Measurements from ENCODE around the gene ELAVL1. TPM values are rescaled to one million over a fixed set of nuclear protein-coding genes. Genes with fewer than 3 reads are reported as not detected.
A peak's percentile ranks its signal among the peaks of the same experiment; 100 is the strongest.

Gene ELAVL1
- total and polyA plus RNA-seq, 9 of the 15 experiments (the other 6 are each of a cell fraction or from before 2014, with no cell fraction given), result 4.3 to 172 (median 69.2) TPM

DNA sequence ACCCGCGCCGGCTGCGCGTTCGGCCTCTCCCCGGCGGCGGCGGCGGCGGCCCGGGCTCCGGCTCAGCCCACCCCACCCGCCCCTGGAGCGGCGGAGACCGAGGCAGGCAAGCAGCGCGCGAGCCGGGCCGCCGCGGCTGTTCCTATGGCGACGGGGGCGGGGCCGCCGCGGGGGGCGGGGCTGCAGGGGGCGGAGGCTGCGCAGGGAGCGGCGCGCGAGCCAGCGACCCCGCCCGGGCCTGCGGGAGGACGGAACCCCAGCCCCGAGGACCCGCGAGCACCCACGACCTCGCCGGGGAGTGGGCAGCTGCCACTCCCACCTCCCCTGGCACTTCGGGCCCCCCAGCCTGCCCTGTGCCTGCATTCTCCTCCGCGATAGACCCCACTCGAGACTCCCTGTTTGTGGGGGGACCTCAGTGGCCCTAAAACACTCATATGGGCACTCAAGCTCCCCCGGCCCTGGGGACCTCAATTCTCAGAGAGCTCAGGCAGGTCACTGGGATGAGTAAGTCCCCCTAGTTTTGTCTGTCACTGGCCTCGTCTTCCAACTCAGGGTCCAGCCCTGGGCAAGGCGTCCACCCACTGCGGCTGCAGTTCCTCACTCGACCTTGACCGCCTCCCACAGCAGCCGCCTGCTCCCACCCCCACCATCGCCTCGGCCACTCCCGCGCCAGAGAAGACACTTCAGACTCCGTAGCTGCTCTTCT lies 79.3 kb downstream of the ELAVL1 start, which contains the start of gene CTXN1 (continued):
- TF ChIP-seq SNIP1 (IDR thresholded peaks at IDR 0.05; ENCODE audit: low read depth) (no peak), RFX1 (IDR thresholded peaks at IDR 0.05) (no peak), ZNF764 (CRISPR knock-in tag; IDR thresholded peaks at IDR 0.05; ENCODE audit: low read depth) (0 out of 2 replicates have a peak, but pooled peaks have one; percentile 29)
- TF ChIP-seq, protein P1, sequence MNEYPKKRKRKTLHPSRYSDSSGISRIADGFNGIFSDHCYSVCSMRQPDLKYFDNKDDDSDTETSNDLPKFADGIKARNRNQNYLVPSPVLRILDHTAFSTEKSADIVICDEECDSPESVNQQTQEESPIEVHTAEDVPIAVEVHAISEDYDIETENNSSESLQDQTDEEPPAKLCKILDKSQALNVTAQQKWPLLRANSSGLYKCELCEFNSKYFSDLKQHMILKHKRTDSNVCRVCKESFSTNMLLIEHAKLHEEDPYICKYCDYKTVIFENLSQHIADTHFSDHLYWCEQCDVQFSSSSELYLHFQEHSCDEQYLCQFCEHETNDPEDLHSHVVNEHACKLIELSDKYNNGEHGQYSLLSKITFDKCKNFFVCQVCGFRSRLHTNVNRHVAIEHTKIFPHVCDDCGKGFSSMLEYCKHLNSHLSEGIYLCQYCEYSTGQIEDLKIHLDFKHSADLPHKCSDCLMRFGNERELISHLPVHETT (CRISPR knock-in tag; conservative IDR thresholded peaks at IDR 0.05 in 1 of 2, IDR thresholded peaks at IDR 0.05 in 1 of 2), result peak in 1 of 2 experiments; percentile 53; a peak in 1 of 4 replicates

DNA sequence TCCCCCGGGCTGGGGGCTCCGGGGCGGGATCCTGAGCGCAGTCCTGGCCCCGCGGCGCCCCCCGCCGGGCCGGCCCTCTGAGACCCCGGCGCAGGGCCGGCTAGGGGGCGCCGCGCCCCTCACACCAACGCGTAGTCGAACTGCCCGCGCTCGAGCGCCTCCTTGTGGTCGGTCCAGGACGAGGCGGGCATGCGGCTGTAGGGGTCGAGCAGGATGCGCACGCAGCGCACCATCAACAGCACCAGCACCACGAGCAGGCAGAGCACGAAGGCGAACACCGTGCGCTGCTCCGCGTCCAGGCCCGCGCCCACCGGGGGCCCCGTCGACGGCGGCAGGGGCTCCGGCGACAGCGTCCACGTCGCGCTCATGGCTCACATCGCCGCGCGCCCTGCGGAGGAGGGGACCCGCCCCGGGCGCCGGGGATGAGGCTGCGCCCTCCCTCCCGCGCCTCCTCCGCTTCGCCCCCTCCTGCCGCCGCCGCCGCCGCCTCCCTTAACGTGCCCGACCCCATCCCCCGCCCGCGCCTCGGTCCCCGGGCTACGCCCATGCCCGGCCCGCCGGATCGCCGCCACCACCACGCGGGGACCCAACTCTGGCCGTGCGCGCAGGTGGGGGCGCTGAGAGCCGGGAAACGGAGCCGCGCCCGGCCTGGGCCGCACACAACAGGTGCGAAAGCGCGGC lies 80.1 kb downstream of the ELAVL1 start:
- Histone ChIP-seq H3K9me3 (replicated peaks; ENCODE audit: control insufficient read depth, insufficient read depth, low read depth, low read length) (no peaks in the 10 kb centered on the region), H3K9ac (ENCODE audit: insufficient read depth in 1 of 2, low read depth in 2 of 2, low read length in 2 of 2) (peak overlapping the region in 1 of 2 experiments; percentile 87; a peak in 2 of 4 replicates), H3K4me1 (replicated peaks in 1 of 2; ENCODE audit: control insufficient read depth in 2 of 2, insufficient read depth in 2 of 2, low read length in 2 of 2) (peaks cover 13 to 86% of the 10 kb centered on the region in 2 experiments), H3K4me3 (peak overlapping the region; percentile 48), H3K9me1 (ENCODE audit: control insufficient read depth, insufficient read depth, low read length) (no peaks in the 10 kb centered on the region), H3K36me3 (ENCODE audit: control insufficient read depth, insufficient read depth, low read length) (peaks cover 39% of the 10 kb centered on the region; the same call in 1 of the 3 replicates), H3K79me2 (ENCODE audit: control insufficient read depth, insufficient read depth, low read length) (no peaks in the 10 kb centered on the region; the same call in 2 of the 3 replicates), H3K27ac (ENCODE audit: extremely low read depth, low read depth, low read length) (peak overlapping the region; percentile 48; the same call in 1 of the 3 replicates), H2AFZ (ENCODE audit: low read depth, low read length) (peak overlapping the region; percentile 79; the same call in 1 of the 2 replicates), H3K4me2 (ENCODE audit: insufficient read depth, low read length) (peak overlapping the region; percentile 66), H4K20me1 (replicated peaks; ENCODE audit: control insufficient read depth, insufficient read depth, low read length) (peaks cover 31% of the 10 kb centered on the region; the same call in 1 of the 2 replicates), H3K27me3 (ENCODE audit: control insufficient read depth in 2 of 2, insufficient read depth in 2 of 2, low read length in 2 of 2) (no peaks in the 10 kb centered on the region)
- FAIRE-seq (peak; percentile 86), ATAC-seq (peak; percentile 57), DNase-seq (ENCODE audit: extremely low read depth in 1 of 4, low spot score in 3 of 4) (peak; percentile 75 to 93 (median 84))
- CTCF ChIA-PET (ENCODE audit: low intra/inter-chr PET ratio), result interaction anchor here (0.6 to 1.4 kb wide), 3 partner anchors 60 to 697 kb away, joined by 3 to 5 read pairs (median 3); no protein-coding TSS in a partner anchor
- under 1% methylated on average over 32 of the region's 98 CpGs for WGBS (ENCODE audit: insufficient coverage, low coverage, missing lambda C conversion rate)
- no TSS peak for BruUV-seq (replicated peaks)
- POLR2A ChIA-PET, result no interaction called here
- in situ Hi-C loops (cut with MboI) (no loop called here), intact Hi-C loops (cut with micrococcal nuclease) (loop anchor here (1.0 kb wide), 1 partner anchor 72 kb away; no protein-coding TSS in a partner anchor)
- TF ChIP-seq CXXC5 (CRISPR knock-in tag; IDR thresholded peaks at IDR 0.05) (peak; percentile 86), POU5F1 (IDR thresholded peaks at IDR 0.05; ENCODE audit: borderline replicate concordance, low read depth, low read length, partially characterized antibody) (no peak), FIP1L1 (IDR thresholded peaks at IDR 0.05; ENCODE audit: low read depth, low read length, poor library complexity, severe bottlenecking) (peak; percentile 90), BCL6 (CRISPR knock-in tag; IDR thresholded peaks at IDR 0.05) (no peak), GABPA (tag; conservative IDR thresholded peaks at IDR 0.05; ENCODE audit: low read depth) (no peak), FOXJ3 (CRISPR knock-in tag; IDR thresholded peaks at IDR 0.05) (no peak), TARDBP (IDR thresholded peaks at IDR 0.05) (peak; percentile 65; the same call in 1 of the 2 replicates), XRCC5 (IDR thresholded peaks at IDR 0.05; ENCODE audit: low read depth, low read length) (no peak), YY1 (IDR thresholded peaks at IDR 0.05; ENCODE audit: borderline replicate concordance in 1 of 3, control insufficient read depth in 1 of 3, extremely low read depth in 1 of 3, insufficient read depth in 3 of 3, insufficient read length in 1 of 3, insufficient replicate concordance in 2 of 3, low read depth in 1 of 3, low read length in 2 of 3) (peak in 2 of 3 experiments; percentile 6 to 35), RB1 (IDR thresholded peaks at IDR 0.05; ENCODE audit: low read depth) (peak; percentile 89; the same call in 1 of the 2 replicates)
- TF ChIP-seq, protein P2, sequence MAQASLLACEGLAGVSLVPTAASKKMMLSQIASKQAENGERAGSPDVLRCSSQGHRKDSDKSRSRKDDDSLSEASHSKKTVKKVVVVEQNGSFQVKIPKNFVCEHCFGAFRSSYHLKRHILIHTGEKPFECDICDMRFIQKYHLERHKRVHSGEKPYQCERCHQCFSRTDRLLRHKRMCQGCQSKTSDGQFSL (CRISPR knock-in tag; IDR thresholded peaks at IDR 0.05), result peak; percentile 72
- TF ChIP-seq, protein P2 (tag; IDR thresholded peaks at IDR 0.05), result no peak
